ENCODE data around the gene SHC1.
A peak's percentile ranks its signal among the peaks of the same experiment; 100 is the strongest.

Gene SHC1

GRCh38 chr1:154935749-154936554 lies 34.6 kb downstream of the SHC1 start:
- H3K27me3 ChIP-seq (ENCODE audit: control insufficient read depth in 1 of 2, insufficient read depth in 1 of 2, low read length in 2 of 2), result no peaks in the 10 kb centered on the region
- H2AK5ac ChIP-seq (ENCODE audit: low read length, severe bottlenecking), result peak overlapping the region; percentile 57
- no peak overlapping the region for H2BK5ac ChIP-seq (ENCODE audit: low read depth, low read length, poor library complexity, severe bottlenecking)
- H2BK15ac ChIP-seq (ENCODE audit: low read depth, poor library complexity, severe bottlenecking), result peak overlapping the region; percentile 20
- peaks cover 4 to 13% of the 10 kb centered on the region in 2 experiments for H3K36me3 ChIP-seq (ENCODE audit: control insufficient read depth in 1 of 2, insufficient read depth in 2 of 2, low read depth in 1 of 2, low read length in 2 of 2)
- H2BK120ac ChIP-seq (ENCODE audit: low read depth, low read length), result no peak overlapping the region
- H3K4ac ChIP-seq (ENCODE audit: low read depth in 1 of 2, low read length in 2 of 2), result peak overlapping the region; percentile 9 to 89
- no peak for DNase-seq
- H4K91ac ChIP-seq (ENCODE audit: low read length), result peak overlapping the region; percentile 99
- H4K8ac ChIP-seq (ENCODE audit: low read length), result peak overlapping the region; percentile 98
- H3K4me1 ChIP-seq (ENCODE audit: control insufficient read depth, insufficient read depth, low read depth, low read length), result peaks cover 10% of the 10 kb centered on the region
- H3K18ac ChIP-seq (ENCODE audit: low read depth in 1 of 2, low read length in 2 of 2), result peak overlapping the region; percentile 90 to 98
- WGBS, result 57% methylated on average over 26 of the region's 27 CpGs
- no peaks in the 10 kb centered on the region for H3K9me3 ChIP-seq (ENCODE audit: control insufficient read depth, low read length)
- H3K23ac ChIP-seq (ENCODE audit: low read length in 2 of 2), result no peak overlapping the region
- H3K9ac ChIP-seq (ENCODE audit: low read length), result peak overlapping the region; percentile 100
- H3K4me2 ChIP-seq (ENCODE audit: low read length, poor library complexity, severe bottlenecking), result peak overlapping the region; percentile 87
- H3K4me3 ChIP-seq (ENCODE audit: insufficient read depth in 1 of 2, low read depth in 1 of 2, low read length in 2 of 2), result peak overlapping the region; percentile 81 to 100
- H3K27ac ChIP-seq (ENCODE audit: low read length, poor library complexity, severe bottlenecking), result peak overlapping the region; percentile 99
- H2AFZ ChIP-seq (ENCODE audit: low read depth, low read length), result peak overlapping the region; percentile 95
- peak overlapping the region in 1 of 2 experiments; percentile 96 for H3K14ac ChIP-seq (ENCODE audit: low read length in 2 of 2)
- H2BK12ac ChIP-seq (ENCODE audit: low read length in 2 of 2), result peak overlapping the region in 1 of 2 experiments; percentile 98
- H3K79me1 ChIP-seq (replicated peaks; ENCODE audit: low read length, poor library complexity, severe bottlenecking), result peaks cover 18% of the 10 kb centered on the region

- H3K27me3 ChIP-seq (ENCODE audit: control insufficient read depth in 1 of 2, insufficient read depth in 1 of 2, low read length in 2 of 2), result no peaks in the 10 kb centered on the region
- no peak overlapping the region for H4K8ac ChIP-seq (ENCODE audit: low read length)
- no peak overlapping the region for H3K27ac ChIP-seq (ENCODE audit: low read length, poor library complexity, severe bottlenecking)
- H2AK5ac ChIP-seq (ENCODE audit: low read length, severe bottlenecking), result no peak overlapping the region
- H2BK120ac ChIP-seq (ENCODE audit: low read depth, low read length), result no peak overlapping the region
- H3K4me3 ChIP-seq (ENCODE audit: insufficient read depth in 1 of 2, low read depth in 1 of 2, low read length in 2 of 2), result no peak overlapping the region
- H2BK5ac ChIP-seq (ENCODE audit: low read depth, low read length, poor library complexity, severe bottlenecking), result no peak overlapping the region
- H3K23ac ChIP-seq (ENCODE audit: low read length in 2 of 2), result no peak overlapping the region
- peaks cover 4 to 21% of the 10 kb centered on the region in 2 experiments for H3K36me3 ChIP-seq (ENCODE audit: control insufficient read depth in 1 of 2, insufficient read depth in 2 of 2, low read depth in 1 of 2, low read length in 2 of 2)
- H3K9me3 ChIP-seq (ENCODE audit: control insufficient read depth, low read length), result no peaks in the 10 kb centered on the region
- H3K14ac ChIP-seq (ENCODE audit: low read length in 2 of 2), result no peak overlapping the region
- H2BK15ac ChIP-seq (ENCODE audit: low read depth, poor library complexity, severe bottlenecking), result no peak overlapping the region
- 97% methylated on average over 4 of the region's 5 CpGs for WGBS
- no peak overlapping the region for H3K9ac ChIP-seq (ENCODE audit: low read length)
- no peak overlapping the region for H2BK12ac ChIP-seq (ENCODE audit: low read length in 2 of 2)
- peaks cover 7% of the 10 kb centered on the region for H3K4me1 ChIP-seq (ENCODE audit: control insufficient read depth, insufficient read depth, low read depth, low read length)
- H3K4ac ChIP-seq (ENCODE audit: low read depth in 1 of 2, low read length in 2 of 2), result no peak overlapping the region
- no peak for DNase-seq
- no peak overlapping the region for H2AFZ ChIP-seq (ENCODE audit: low read depth, low read length)
- H3K4me2 ChIP-seq (ENCODE audit: low read length, poor library complexity, severe bottlenecking), result no peak overlapping the region
- no peak overlapping the region for H3K18ac ChIP-seq (ENCODE audit: low read depth in 1 of 2, low read length in 2 of 2)
- H4K91ac ChIP-seq (ENCODE audit: low read length), result no peak overlapping the region
- peaks cover 18% of the 10 kb centered on the region for H3K79me1 ChIP-seq (replicated peaks; ENCODE audit: low read length, poor library complexity, severe bottlenecking)
Observed at GRCh38 chr1:154934358-154934948, 36.1 kb downstream of the SHC1 start.

GRCh38 chr1:154931940-154932487 lies 38.5 kb downstream of the SHC1 start:
- Histone ChIP-seq H3K4me2 (ENCODE audit: low read length, poor library complexity, severe bottlenecking) (no peak overlapping the region), H4K91ac (ENCODE audit: low read length) (no peak overlapping the region), H3K79me1 (replicated peaks; ENCODE audit: low read length, poor library complexity, severe bottlenecking) (peaks cover 18% of the 10 kb centered on the region), H2BK120ac (ENCODE audit: low read depth, low read length) (no peak overlapping the region), H2AFZ (ENCODE audit: low read depth, low read length) (no peak overlapping the region), H3K9me3 (ENCODE audit: control insufficient read depth, low read length) (no peaks in the 10 kb centered on the region), H3K14ac (ENCODE audit: low read length in 2 of 2) (no peak overlapping the region), H3K18ac (ENCODE audit: low read depth in 1 of 2, low read length in 2 of 2) (no peak overlapping the region), H2AK5ac (ENCODE audit: low read length, severe bottlenecking) (no peak overlapping the region), H2BK5ac (ENCODE audit: low read depth, low read length, poor library complexity, severe bottlenecking) (no peak overlapping the region), H3K9ac (ENCODE audit: low read length) (no peak overlapping the region), H3K23ac (ENCODE audit: low read length in 2 of 2) (no peak overlapping the region), H3K4ac (ENCODE audit: low read depth in 1 of 2, low read length in 2 of 2) (no peak overlapping the region), H3K27ac (ENCODE audit: low read length, poor library complexity, severe bottlenecking) (no peak overlapping the region), H3K4me1 (ENCODE audit: control insufficient read depth, insufficient read depth, low read depth, low read length) (peaks cover 7% of the 10 kb centered on the region), H3K36me3 (ENCODE audit: control insufficient read depth in 1 of 2, insufficient read depth in 2 of 2, low read depth in 1 of 2, low read length in 2 of 2) (peaks cover 8 to 40% of the 10 kb centered on the region in 2 experiments), H3K27me3 (ENCODE audit: control insufficient read depth in 1 of 2, insufficient read depth in 1 of 2, low read length in 2 of 2) (no peaks in the 10 kb centered on the region), H2BK12ac (ENCODE audit: low read length in 2 of 2) (no peak overlapping the region), H3K4me3 (ENCODE audit: insufficient read depth in 1 of 2, low read depth in 1 of 2, low read length in 2 of 2) (no peak overlapping the region), H2BK15ac (ENCODE audit: low read depth, poor library complexity, severe bottlenecking) (no peak overlapping the region), H4K8ac (ENCODE audit: low read length) (no peak overlapping the region)
- DNase-seq, result no peak
- WGBS, result 91% methylated on average over 11 of the region's 11 CpGs

- Histone ChIP-seq H3K4me1 (ENCODE audit: control insufficient read depth, insufficient read depth, low read depth, low read length) (no peaks in the 10 kb centered on the region), H3K4ac (ENCODE audit: low read depth in 1 of 2, low read length in 2 of 2) (no peak overlapping the region), H3K27ac (ENCODE audit: low read length, poor library complexity, severe bottlenecking) (no peak overlapping the region), H3K79me1 (replicated peaks; ENCODE audit: low read length, poor library complexity, severe bottlenecking) (no peaks in the 10 kb centered on the region), H3K9me3 (ENCODE audit: control insufficient read depth, low read length) (no peaks in the 10 kb centered on the region), H4K8ac (ENCODE audit: low read length) (no peak overlapping the region), H3K27me3 (ENCODE audit: control insufficient read depth in 1 of 2, insufficient read depth in 1 of 2, low read length in 2 of 2) (no peaks in the 10 kb centered on the region), H3K14ac (ENCODE audit: low read length in 2 of 2) (no peak overlapping the region), H2BK15ac (ENCODE audit: low read depth, poor library complexity, severe bottlenecking) (no peak overlapping the region), H3K18ac (ENCODE audit: low read depth in 1 of 2, low read length in 2 of 2) (no peak overlapping the region), H2AFZ (ENCODE audit: low read depth, low read length) (no peak overlapping the region), H2BK120ac (ENCODE audit: low read depth, low read length) (no peak overlapping the region), H4K91ac (ENCODE audit: low read length) (peak overlapping the region; percentile 25), H3K4me2 (ENCODE audit: low read length, poor library complexity, severe bottlenecking) (no peak overlapping the region), H2BK5ac (ENCODE audit: low read depth, low read length, poor library complexity, severe bottlenecking) (no peak overlapping the region), H2BK12ac (ENCODE audit: low read length in 2 of 2) (no peak overlapping the region), H3K23ac (ENCODE audit: low read length in 2 of 2) (no peak overlapping the region), H3K9ac (ENCODE audit: low read length) (no peak overlapping the region), H2AK5ac (ENCODE audit: low read length, severe bottlenecking) (no peak overlapping the region), H3K36me3 (ENCODE audit: control insufficient read depth in 1 of 2, insufficient read depth in 2 of 2, low read depth in 1 of 2, low read length in 2 of 2) (peaks cover 41 to 74% of the 10 kb centered on the region in 2 experiments), H3K4me3 (ENCODE audit: insufficient read depth in 1 of 2, low read depth in 1 of 2, low read length in 2 of 2) (no peak overlapping the region)
- 95% methylated on average over 13 of the region's 13 CpGs for WGBS
- DNase-seq, result no peak
Observed at GRCh38 chr1:154926201-154926600, 44.3 kb downstream of the SHC1 start.

All from mesenchymal stem cell (in vitro differentiated cells and primary cell).